Measurements from ENCODE around the gene RUFY4.

DNA sequence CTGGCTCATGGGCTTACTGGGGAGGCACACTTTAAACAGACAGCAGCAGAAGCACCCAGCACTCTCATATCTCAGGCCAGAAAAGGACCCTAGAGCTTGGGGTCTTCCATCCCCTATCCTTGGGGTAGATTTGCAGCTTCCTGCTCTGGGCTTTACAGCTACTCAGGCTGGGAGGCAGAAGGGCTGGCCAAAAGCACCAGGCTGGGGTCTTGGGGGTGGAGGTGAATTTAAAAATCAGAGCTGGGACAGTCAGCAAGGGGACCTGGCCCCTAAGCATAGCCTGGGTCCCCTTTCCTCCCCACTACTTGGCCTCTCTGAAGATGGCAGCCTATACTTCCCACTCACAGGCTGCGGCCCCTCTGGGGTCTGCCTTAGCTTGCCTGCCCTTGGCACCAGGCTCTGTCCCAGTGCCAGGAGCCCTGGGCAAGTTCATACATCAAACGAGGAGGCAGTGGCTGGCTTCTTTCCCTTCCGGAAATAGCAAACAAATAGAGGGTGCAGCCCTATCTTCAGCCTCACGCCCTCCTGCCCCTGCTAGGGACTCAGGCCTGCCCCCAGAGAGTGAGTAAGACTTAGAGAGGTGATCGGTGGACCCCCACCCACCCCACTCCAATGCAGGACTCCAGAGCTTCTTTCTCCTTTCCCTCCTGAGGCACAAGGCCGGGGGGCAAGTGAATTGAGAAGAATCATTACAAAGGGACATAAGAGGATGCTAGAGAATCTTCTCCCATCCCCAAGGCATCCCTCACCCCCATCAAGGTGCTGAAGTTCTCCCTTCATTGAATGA lies 40.3 kb upstream of the RUFY4 start:
- TF ChIP-seq POLR2AphosphoS5 (IDR thresholded peaks at IDR 0.05; ENCODE audit: insufficient read depth, low read depth, low read length): no peak
- TF ChIP-seq POLR2A (IDR thresholded peaks at IDR 0.05; ENCODE audit: low read depth, low read length): no peak
- TF ChIP-seq, protein P1, sequence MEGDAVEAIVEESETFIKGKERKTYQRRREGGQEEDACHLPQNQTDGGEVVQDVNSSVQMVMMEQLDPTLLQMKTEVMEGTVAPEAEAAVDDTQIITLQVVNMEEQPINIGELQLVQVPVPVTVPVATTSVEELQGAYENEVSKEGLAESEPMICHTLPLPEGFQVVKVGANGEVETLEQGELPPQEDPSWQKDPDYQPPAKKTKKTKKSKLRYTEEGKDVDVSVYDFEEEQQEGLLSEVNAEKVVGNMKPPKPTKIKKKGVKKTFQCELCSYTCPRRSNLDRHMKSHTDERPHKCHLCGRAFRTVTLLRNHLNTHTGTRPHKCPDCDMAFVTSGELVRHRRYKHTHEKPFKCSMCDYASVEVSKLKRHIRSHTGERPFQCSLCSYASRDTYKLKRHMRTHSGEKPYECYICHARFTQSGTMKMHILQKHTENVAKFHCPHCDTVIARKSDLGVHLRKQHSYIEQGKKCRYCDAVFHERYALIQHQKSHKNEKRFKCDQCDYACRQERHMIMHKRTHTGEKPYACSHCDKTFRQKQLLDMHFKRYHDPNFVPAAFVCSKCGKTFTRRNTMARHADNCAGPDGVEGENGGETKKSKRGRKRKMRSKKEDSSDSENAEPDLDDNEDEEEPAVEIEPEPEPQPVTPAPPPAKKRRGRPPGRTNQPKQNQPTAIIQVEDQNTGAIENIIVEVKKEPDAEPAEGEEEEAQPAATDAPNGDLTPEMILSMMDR (IDR thresholded peaks at IDR 0.05; ENCODE audit: extremely low read depth in 1 of 2, insufficient read depth in 1 of 2, low read depth in 1 of 2, low read length in 2 of 2): no peak
- no peak for TF ChIP-seq GATA2 (IDR thresholded peaks at IDR 0.05; ENCODE audit: insufficient read depth, insufficient read length, low read depth, low read length)
- no peak for TF ChIP-seq FOS (IDR thresholded peaks at IDR 0.05; ENCODE audit: borderline replicate concordance, insufficient read depth, low read length)
- TF ChIP-seq, protein P2, sequence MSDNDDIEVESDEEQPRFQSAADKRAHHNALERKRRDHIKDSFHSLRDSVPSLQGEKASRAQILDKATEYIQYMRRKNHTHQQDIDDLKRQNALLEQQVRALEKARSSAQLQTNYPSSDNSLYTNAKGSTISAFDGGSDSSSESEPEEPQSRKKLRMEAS (IDR thresholded peaks at IDR 0.05; ENCODE audit: insufficient read depth, insufficient read length): no peak
- TF ChIP-seq MYC (IDR thresholded peaks at IDR 0.05; ENCODE audit: low read depth, low read length): no peak
- TF ChIP-seq EZH2 (IDR thresholded peaks at IDR 0.05; ENCODE audit: borderline replicate concordance, low read depth, low read length, severe bottlenecking): no peak

Data from endothelial cell of umbilical vein (primary cell).